GM21723 (cell line): ENCODE results near the gene DNAL1.

Source experiments
- ATAC-seq: cut with Tn5 transposase; IDR thresholded peaks from one replicate; pipeline ENCODE4 v1.9.1; 2021; ENCODE audit warnings: mild to moderate bottlenecking, moderate library complexity; ENCODE audit not compliant: unreplicated experiment

The DNAL1 gene

DNA sequence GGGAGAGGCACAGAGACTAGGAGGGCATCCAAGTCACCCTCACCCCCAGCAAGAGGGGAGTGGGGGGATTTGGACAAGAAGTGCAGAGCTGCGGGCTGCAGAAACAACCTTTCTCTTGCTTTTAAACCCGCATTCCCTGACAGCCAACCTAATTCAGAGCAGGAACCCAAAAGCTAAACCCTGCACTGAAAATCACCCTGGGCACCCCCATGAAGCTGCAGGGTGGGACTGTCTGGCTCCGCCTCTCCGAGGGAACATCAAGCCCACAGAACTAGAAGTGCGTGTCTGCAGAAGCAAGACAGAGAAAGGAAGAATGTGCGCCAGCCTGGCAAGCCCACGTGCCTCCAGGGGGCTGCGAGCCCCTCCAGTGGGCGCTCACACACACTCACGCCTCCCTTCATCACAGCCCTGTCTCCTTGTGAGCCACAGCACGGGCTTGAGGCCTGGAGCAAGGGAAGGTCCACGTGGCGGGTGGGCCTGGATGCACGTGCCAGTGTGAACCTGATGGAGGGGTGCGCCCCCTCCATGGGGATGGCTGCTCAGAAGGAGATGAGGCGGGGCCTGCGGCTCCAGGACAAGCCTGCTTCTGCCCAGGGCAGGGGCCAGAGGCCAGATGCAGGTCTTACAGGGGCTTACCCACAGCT is 97.2 kb downstream of the DNAL1 start:
- ATAC-seq, result no peak

DNA sequence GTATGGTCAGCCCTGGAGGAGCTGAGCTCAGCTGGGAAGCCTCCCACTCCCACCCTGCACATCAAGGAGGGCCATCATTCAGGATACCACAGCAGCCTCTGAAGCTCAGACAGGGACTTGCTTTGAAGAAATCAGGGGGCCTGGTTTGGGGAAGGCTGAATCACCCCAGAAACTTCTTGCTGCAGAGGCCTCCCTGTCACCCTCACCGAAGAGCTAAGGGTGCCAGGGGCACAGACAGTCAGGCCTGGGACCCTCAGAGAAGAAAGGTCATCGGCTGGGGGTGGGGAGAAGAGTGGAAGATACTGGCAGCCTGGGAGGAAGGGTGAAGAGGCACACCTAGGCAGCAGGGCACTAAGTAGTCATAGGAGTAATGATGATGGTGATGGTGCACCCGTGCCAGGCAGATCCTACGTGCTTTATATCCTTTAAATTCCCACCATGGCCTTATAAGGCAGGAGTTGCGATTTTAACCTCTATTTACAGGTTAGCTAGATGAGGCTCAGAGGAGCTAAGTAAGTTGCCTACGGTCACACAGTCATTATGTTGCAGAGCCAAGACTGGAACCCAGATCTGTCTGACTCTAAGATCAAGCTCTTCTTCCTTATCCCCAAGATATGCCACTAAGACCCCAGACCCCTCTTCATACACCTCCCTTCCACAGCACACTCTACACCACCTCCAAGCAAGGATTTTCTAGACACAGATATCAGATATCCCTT is 97.9 kb downstream of the DNAL1 start:
- ATAC-seq, result no peak

DNA sequence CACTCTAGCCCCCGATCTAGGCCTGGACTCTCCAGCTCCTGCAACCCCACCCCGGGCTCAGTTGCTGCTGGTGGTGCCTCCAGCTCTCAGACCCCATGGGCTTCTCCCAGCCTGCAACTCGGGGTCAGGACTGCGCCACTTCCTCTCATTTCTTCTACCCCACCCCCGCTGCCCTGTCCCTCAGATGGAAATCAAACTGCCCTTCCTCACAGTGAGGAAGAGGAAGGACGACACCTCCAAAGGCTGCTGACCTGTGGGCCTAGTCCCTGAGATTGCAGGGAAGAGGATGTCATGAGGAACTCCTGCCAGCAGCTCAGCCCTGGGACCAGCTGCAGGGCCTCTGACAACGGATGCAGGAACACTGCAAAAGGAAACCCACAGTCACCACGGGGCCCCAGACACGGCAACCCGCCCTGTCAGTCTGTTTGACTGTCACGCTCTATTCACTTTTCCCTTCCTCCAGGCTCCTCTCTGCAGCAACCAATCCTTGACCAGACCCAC is 98.7 kb downstream of the DNAL1 start:
- ATAC-seq, result peak; percentile 56

DNA sequence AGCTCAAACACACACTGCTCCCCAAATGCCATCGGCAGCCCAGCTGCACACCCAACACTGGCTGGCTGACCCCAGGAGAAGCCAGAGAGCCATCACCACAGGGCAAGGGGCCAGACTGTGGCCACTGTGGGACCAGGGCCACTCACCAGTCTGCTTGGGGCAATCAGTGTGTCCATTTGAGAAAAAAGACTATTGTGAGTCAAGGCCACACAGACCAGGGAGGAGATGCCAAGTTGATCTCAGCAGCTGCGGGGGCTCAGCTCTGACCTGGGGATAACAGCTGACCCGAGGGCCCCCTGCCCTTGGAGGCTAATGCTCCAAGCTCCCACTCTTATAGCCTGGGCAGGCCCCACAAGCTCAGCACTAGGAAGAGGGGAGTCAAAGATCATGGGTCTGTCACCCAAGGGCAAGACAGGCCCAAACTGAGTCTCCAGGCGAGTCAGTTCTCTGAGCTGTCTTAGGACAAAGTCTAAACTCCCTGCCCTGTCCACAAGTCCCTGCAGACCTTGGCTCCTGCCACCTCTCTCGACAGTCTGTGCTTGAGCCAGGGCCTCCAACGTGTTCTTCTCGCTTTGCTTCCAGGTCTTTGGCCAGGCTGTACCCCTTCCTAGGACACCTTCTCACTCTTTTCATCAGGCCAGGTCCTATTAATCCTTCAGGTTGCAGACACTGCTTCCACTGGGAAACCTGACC is 99.5 kb downstream of the DNAL1 start:
- ATAC-seq, result no peak

DNA sequence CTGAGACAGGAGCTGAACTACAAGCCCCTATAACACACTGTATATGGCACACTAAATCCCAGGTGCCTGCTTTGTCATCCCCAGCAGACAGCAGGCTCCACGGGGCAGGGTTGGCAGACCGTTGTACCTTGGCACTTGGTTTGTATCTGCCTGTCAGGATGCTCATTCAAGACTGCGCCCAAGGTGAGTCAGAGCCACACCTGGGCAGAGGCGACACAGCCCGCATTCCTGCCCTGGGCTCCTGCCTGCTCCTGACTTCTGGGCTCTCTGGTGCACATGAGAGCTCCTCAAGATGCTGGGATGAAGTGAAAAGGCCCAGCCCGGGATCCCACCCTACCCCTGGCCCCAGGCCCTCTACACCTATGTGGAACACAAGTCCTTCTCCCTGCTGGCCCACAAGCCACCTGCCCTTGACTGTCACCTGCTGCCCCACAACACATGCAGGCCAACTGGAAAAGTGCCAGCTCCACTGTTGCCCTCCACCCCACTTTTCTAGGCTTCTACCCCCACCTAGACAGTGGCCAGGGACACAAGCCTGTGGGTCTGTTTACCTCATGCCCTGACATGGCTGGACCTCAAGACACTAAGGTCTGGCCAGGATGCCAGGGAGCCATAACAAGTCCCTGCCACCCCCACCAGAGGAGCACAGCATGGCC is 100.2 kb downstream of the DNAL1 start:
- ATAC-seq, result no peak

DNA sequence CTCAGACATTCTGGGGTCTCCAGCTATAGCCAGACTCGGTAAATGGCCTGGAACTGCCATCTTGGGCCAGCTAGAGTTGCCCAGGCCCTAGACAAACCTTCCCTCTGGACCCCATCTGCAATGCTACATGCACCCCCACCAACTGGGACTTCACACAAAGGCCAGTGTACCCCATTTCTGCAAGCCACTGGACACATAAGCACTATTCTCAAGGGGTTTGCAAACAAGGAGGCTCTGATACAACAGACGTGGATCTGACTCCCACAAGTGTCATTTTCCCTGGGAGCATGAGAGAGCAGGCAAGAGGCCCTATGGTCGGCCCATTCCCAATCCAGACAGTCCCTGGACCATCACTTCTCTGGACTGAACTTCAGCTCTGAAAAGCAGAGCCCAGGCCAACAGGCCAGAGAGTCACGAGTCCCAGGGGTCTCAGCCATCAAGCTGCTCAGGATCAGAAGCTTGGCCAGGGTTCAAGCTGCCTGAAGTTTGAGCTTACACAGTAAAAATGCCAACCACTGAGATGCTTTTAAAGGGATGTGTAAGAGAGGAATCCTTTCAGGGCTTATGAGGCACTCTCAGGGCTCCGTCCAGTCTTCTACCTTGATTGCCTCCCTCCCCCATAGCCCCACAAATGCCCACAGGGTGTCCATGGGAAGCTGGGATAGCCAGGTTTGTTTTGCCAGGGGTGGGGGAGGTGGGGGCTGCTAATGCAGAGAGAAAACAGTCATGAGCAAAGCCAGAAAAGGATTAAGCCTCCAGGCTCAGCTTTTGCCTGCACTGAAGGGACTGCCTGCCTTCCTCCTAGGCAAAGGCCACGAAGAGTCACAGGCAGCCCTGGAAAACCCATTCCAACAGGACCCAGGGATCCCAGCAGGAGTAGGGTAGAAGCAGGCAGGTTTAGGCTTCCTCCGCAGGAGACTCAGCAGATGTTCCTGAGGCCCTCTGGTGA is 101.1 kb downstream of the DNAL1 start:
- no peak for ATAC-seq

DNA sequence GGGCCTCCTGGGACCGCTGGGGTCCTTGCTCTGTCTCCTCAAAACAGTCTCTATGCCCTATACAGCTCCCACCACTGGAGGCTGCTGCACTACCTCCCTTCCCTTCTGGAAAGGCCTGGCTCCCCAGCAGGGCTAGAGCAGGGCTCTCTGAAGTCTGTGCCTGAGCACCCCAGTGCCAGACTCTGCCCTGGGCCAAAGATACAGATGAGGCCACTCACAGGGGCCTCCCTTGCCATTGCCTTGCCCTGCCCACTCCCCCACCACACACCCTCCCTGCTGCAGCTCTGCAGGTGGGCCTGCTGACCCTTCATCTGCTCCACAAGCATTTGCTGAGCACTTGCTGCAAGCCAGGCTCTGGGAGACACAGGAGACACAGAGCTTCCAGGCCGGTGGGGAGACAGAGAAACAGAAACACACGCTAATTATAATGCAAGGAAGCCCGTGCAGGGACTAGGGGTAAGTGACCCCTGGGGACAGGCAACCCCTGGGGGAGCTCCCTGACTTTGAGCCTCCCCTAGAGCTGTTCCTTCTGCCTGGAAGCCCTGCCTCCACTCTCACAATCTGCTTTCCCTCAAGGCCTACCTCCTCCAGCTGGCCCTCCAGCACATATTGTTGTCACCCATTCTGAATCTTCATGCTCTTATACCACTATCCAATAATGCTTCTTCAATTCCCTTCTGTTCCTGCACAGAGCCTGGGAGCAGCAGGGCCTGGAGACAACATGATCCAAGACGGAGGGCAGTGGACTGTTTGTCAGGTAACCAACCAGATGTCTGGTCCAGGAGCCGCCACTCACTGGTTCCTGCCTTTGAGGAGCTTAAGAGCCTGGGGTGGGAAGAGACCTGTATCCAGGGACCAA is 102.0 kb downstream of the DNAL1 start:
- no peak for ATAC-seq

DNA sequence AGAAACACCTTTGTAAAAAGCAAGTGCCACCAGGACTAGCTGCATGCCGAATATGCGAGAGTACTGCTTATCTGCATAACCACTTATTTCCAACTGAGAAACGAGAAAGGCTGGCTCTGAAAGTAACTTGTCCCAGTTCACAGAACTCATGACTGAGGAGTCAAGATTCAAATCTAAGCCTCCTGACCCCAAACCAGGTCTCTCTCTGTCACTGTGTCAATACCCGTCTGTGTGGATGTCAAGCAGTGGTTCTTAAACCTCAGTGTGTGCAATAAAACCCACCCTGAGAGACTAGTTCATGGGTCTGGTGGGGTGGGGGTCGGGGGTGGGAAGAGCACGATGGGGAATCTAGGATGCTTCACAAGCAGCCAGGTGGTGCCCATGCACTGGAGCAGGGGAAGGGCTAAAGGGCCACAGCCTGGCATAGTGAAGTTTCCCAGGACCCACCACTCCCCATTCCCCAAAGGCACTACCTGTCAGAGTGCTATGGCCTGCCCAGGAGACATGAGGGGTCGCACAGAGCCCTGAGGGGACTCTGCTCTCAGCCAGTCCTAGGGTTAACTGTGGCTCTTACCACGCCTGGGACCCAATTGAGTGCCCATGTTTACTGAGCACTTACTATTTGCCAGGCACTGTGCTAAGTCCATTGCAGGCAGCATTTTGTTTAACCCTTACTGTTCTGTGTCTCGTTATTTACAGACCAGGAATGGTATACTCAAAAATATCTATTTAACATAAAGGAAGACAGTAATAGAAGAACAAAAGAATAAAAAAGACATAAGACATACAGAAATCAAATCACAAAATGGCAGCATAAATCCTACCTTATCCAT is 102.8 kb downstream of the DNAL1 start:
- no peak for ATAC-seq

DNA sequence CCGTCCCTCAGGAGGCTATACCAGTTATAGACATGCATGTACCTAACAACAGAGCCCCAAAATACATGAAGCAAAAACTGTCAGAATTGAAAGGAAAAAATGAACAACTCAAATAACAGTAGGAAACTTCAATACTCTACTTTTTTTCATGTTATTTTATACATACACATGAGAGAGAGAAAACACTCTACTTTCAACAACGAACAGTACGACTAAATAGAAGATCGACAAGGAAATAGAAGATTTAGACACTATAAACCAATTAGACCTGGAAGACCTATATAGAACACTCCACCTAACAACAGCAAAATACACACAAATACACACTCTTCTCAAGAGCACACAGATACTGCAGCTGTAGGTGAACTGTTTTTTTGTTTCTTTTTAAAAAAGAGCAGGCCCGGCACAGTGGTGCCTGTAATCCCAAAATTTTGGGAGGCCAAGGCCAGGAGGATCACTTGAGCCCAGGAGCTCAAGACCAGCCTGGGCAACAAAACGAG is 104.1 kb downstream of the DNAL1 start:
- no peak for ATAC-seq

DNA sequence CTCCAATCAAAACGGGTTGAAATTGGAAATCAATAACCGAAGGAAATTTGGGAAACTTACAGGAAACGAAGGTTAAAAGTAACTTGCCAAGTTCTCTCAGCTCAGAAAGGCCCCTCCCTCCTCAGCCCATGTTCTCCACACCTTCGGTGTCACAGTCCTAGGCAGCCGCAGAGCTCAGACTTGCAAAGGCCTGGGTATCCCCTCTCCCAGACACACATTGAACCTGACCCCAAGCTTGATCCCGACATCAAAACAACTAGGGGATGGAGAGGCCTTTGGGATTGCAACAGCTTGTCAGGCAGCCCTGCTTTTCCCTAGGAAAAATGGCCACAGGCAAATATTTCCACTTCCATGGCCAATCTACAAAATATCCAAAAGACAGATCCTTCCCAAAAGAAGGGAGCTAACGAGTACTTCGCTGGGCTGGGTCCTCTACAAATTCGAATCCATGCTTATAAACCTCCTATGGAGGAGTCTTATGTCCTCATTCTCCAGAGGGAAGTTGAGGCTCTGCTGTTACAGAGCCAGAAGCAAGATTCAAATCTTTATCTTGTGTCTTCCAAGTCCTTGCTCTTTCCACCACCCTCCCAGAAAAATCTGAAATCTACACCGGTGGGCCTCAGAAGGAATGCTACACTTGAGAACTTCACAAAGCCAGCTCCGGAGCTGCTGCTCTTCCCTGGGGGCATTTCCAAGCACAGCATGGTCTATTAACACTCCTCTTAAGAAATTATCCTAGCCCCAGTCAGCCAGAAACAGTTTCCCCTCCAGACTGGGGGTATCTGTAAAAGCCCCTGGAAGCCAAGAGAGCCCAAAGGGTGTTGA is 105.1 kb downstream of the DNAL1 start:
- ATAC-seq, result no peak

DNA sequence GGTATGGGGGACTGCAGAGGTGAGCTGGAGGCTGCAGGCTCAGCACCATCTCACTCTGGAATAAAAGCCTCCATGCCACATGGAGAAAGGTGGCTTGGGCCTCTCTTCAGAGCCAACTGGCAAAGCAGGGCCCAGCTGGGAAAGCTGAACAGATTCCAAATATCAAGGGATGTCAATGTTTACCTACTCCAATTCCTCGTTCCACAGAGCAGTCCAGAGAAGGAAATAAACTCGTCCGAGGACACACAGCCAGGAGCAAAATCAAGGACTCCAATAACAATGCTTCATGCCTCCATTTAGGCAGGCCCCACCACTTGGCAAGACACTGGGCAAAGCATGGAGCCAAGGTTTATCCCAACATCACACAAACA is 105.7 kb downstream of the DNAL1 start:
- no peak for ATAC-seq

DNA sequence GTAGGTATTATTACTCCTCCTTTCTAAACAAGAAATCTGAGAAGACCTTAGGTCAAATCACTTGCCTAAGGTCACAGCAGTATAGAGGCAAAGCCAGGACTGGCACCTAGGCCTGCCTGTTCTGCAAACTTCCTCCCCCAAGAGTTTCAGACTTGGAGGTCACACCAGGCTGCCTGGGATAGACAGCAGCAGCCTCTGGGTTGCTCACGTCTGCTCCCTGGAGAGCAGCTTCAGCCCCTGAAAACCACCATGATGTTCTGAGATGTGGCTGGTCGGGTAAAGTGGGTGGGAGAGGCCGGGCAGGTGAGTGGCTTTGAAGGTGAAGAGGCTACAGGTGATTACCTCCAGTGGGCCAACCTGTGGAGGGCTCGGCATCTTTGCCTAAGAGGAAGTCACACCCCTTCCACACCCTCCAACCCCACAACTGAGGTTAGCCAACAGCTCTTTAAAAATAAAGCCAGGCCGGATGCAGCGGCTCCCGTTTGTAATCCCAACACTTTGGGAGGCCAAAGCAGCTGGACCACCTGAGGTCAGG is 106.4 kb downstream of the DNAL1 start:
- no peak for ATAC-seq

DNA sequence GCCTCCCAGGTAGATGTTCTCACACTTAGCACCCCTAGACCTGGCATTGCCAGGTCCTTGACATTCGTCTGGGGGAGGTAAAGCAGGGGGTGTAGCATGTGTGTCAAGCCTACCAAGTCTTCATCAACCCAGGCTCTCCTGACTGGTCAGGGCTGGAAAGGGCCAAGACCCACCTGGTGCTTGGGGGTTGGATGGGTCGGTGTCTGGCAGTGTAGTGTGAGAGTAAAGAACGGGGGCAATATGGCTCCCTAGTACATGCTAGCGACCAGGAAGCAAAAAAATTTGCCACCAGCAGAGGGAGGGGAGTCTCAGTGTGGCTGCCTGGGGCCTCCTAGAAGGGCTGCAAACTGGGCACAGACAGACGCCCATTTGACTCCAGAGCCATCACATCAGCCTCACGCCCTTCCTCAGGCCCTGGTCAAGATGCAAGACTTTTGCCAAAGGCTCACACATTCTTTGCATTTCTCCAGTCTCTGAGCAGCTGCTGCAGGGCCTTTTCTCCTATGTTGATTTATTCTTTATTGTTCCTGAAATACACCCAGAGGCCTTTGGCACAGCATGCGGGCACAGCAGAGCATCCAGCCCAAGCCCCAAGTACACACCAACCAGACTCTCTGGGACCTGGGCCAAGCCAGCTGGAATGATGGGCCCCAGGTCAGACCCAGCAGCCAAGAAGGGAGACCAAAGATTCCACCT is 107.7 kb downstream of the DNAL1 start:
- ATAC-seq, result no peak
